Astrocyte of the spinal cord (primary cell): ENCODE data around the gene PRKCE.

Experiments
- DNase-seq: peaks from one replicate; pipeline ENCODE4 v3.0.0; 2011; ENCODE audit warnings: low read depth, low spot score
- H3K4me3 ChIP-seq: 2 replicates; pipeline ENCODE4 v1.5.1; 2011; ENCODE audit warnings: low read depth, mild to moderate bottlenecking, low read length, moderate library complexity
- in situ Hi-C: cut with HindIII; loops from 2 replicates; pipeline ENCODE4 v1.10.0; 2017; ENCODE audit warnings: low sequenced_read_pairs
- TF ChIP-seq, protein P1 (sequence below): IDR thresholded peaks from 2 replicates; pipeline ENCODE4 v1.5.1; 2012; ENCODE audit warnings: low read depth, mild to moderate bottlenecking, low read length, inconsistent platforms

The PRKCE gene

DNA sequence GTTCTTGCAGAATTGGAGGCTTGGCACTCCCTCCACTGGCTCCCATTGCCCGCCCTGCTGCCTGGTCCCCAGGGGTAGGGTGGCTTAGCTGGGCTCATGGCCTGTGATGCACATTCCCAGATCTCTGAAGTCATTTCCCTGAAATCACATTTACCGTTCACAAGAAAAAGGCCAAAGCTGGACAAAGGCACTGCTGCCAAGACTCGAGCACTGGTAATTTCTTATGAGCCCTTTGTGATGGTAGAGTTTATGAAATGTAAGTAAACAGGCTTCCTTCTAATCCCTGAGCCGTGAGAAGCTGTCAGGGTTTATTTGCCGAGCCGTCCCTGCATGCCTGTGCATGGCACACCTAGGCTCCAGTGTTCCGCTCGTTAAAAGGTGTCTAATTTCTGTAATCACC lies 398.6 kb downstream of the PRKCE start:
- no peak for DNase-seq
- in situ Hi-C loops = no loop called here
- TF ChIP-seq, protein P1, sequence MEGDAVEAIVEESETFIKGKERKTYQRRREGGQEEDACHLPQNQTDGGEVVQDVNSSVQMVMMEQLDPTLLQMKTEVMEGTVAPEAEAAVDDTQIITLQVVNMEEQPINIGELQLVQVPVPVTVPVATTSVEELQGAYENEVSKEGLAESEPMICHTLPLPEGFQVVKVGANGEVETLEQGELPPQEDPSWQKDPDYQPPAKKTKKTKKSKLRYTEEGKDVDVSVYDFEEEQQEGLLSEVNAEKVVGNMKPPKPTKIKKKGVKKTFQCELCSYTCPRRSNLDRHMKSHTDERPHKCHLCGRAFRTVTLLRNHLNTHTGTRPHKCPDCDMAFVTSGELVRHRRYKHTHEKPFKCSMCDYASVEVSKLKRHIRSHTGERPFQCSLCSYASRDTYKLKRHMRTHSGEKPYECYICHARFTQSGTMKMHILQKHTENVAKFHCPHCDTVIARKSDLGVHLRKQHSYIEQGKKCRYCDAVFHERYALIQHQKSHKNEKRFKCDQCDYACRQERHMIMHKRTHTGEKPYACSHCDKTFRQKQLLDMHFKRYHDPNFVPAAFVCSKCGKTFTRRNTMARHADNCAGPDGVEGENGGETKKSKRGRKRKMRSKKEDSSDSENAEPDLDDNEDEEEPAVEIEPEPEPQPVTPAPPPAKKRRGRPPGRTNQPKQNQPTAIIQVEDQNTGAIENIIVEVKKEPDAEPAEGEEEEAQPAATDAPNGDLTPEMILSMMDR = no peak
- H3K4me3 ChIP-seq = no peak overlapping the region

DNA sequence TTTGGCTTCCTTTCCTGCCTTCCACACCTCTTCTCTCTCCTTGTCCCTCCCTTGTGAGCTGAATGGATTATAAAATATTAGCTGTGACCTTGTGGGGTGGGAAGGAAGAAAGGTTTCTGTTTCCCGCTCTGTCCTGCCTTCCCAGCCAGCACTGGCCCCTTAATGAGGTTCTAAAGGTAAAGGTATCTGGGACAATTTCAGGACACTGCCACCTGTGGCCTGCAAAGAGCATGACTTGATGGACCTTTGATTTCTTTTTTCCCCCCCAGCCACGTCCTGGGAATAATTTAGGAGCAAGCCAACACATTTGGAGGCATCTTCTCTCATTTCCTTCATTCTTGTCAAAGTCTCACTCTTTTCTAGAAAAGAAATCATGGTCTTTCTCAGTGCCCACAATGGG lies 399.0 kb downstream of the PRKCE start:
- in situ Hi-C loops = no loop called here
- H3K4me3 ChIP-seq = no peak overlapping the region
- DNase-seq = no peak
- TF ChIP-seq, protein P1 = no peak

DNA sequence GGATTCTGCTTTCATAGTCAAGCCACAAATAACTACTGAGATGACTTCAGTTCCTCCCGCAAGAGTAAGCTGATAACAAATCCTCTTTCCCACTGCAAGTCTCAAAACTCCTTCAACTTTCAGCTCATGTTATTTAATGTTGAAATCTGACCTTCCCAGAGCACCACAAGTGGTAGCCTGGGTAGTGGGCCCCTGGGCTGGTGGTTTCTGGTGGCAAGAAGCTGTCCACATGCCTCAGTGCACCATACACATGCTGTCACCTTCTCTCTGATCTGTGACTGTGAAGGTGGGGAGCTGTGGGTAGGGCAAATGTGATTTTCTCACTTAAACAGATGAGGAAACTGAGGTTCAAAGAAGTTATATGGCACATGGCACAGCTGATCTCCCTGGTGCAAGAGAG lies 399.6 kb downstream of the PRKCE start:
- H3K4me3 ChIP-seq = no peak overlapping the region
- TF ChIP-seq, protein P1 = no peak
- in situ Hi-C loops = no loop called here
- no peak for DNase-seq

DNA sequence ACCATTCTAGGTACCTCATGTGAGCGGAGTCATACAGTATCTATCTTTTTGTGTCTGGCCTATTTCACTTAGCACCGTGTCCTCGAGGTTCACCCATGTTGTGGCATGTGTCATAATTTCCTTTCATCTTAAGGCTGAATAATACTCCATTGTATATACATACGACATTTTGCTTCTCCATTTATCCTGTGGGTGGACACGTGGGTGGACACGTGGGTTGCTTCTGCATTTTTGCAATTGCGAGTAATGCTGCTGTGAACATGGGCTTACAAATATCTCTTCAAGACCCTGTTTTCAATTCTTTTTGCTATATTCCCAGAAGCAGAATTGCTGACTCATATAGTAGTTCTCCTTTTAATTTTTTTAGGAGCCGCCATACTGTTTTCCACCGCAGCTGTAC lies 402.1 kb downstream of the PRKCE start:
- H3K4me3 ChIP-seq = no peak overlapping the region
- DNase-seq = no peak
- TF ChIP-seq, protein P1 = no peak
- in situ Hi-C loops = no loop called here

DNA sequence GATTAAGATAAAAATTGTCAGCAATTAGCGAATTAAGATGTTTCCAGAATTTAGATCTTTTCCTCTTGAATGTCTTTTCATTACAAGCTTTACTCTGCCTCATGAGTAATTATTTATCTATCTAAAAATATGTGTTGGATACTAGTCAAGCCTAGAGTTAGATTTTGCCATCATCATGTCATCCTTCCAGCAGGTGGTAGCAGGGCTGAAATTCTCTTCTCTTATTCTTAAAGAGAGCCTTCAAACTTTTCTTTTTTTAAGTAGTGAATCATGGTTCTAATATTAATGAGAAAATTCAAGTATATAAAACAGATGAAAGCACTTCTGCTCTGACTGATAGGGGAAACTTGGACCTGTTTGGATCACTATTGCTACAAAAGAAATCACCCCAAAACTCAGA lies 405.1 kb downstream of the PRKCE start:
- in situ Hi-C loops = no loop called here
- no peak for DNase-seq
- no peak overlapping the region for H3K4me3 ChIP-seq
- TF ChIP-seq, protein P1 = no peak

DNA sequence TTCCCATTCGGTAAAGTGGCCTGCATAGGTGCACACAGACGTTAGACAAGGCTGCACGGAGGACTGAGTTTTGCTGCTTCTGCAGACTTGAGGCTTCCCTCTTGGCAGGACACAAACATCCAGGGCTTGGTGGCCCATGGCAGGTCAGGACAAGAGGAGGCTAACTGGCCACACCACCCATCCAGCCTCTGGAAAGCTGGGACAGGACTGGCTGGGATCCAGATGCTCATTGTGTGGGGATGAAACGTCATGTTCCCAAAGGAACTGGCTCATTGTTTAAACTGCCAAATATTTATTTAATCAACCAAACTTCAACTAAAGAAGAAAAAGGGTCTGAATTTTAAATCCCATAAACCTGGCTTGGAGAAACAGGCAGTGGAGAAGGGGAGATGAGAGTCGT lies 406.7 kb downstream of the PRKCE start:
- H3K4me3 ChIP-seq = no peak overlapping the region
- in situ Hi-C loops = no loop called here
- TF ChIP-seq, protein P1 = no peak
- DNase-seq = no peak
